Activated naive CD8-positive, alpha-beta T cell treated with anti-CD3 and anti-CD28 coated beads, Interleukin-2, amount 50 U/mL, for 24 hours (primary cell): ENCODE data around the gene RYR3.

Experiments
- ATAC-seq: fragments of 150-1000 bp; cut with Tn5 transposase; one replicate; pipeline ENCODE4 v1.10.0; 2021
- DNase-seq: peaks from one replicate; pipeline ENCODE4 v3.0.0; 2021
- H3K27ac Mint-ChIP-seq: one replicate; pipeline ENCODE4 v1.8.0; 2021; ENCODE audit warnings: mild to moderate bottlenecking, mixed read lengths
- H3K27me3 Mint-ChIP-seq: one replicate; pipeline ENCODE4 v1.8.0; 2021; ENCODE audit warnings: mixed read lengths
- H3K36me3 Mint-ChIP-seq: one replicate; pipeline ENCODE4 v1.8.0; 2021; ENCODE audit warnings: low read depth, mixed read lengths
- H3K4me1 Mint-ChIP-seq: one replicate; pipeline ENCODE4 v1.8.0; 2021; ENCODE audit warnings: mixed read lengths
- H3K4me3 Mint-ChIP-seq: one replicate; pipeline ENCODE4 v1.8.0; 2021; ENCODE audit warnings: mild to moderate bottlenecking, moderate library complexity, mixed read lengths
- H3K9me3 Mint-ChIP-seq: one replicate; pipeline ENCODE4 v1.8.0; 2021; ENCODE audit warnings: mixed read lengths

The RYR3 gene

GRCh38 chr15:33882921-33883320 is 572.2 kb downstream of the RYR3 start:
- Mint-ChIP-seq H3K27me3 (no peaks in the 10 kb centered on the region), H3K4me3 (no peak overlapping the region), H3K36me3 (peaks cover 4% of the 10 kb centered on the region), H3K9me3 (peaks cover 7% of the 10 kb centered on the region), H3K4me1 (no peaks in the 10 kb centered on the region), H3K27ac (no peak overlapping the region)
- ATAC-seq = no peak
- no peak for DNase-seq

- Mint-ChIP-seq H3K4me1 (no peaks in the 10 kb centered on the region), H3K9me3 (peaks cover 7% of the 10 kb centered on the region), H3K27ac (no peak overlapping the region), H3K4me3 (no peak overlapping the region), H3K27me3 (no peaks in the 10 kb centered on the region), H3K36me3 (peaks cover 4% of the 10 kb centered on the region)
- DNase-seq (no peak), ATAC-seq (no peak)
Observed at GRCh38 chr15:33888176-33888575, 577.4 kb downstream of the RYR3 start.

- Mint-ChIP-seq H3K27me3 (no peaks in the 10 kb centered on the region), H3K4me3 (no peak overlapping the region), H3K9me3 (no peaks in the 10 kb centered on the region), H3K27ac (no peak overlapping the region), H3K36me3 (no peaks in the 10 kb centered on the region), H3K4me1 (no peaks in the 10 kb centered on the region)
- no peak for ATAC-seq
- DNase-seq = no peak
Observed at GRCh38 chr15:33894193-33894592, 583.4 kb downstream of the RYR3 start.

- no peaks in the 10 kb centered on the region for H3K27me3 Mint-ChIP-seq
- peaks cover 2% of the 10 kb centered on the region for H3K36me3 Mint-ChIP-seq
- ATAC-seq (no peak), DNase-seq (no peak)
- no peak overlapping the region for H3K27ac Mint-ChIP-seq
- no peak overlapping the region for H3K4me3 Mint-ChIP-seq
- H3K9me3 Mint-ChIP-seq = no peaks in the 10 kb centered on the region
- H3K4me1 Mint-ChIP-seq = no peaks in the 10 kb centered on the region
Observed at GRCh38 chr15:33902043-33902442, 591.3 kb downstream of the RYR3 start.

GRCh38 chr15:33903661-33904060 is 592.9 kb downstream of the RYR3 start:
- H3K4me1 Mint-ChIP-seq = no peaks in the 10 kb centered on the region
- H3K36me3 Mint-ChIP-seq = peaks cover 2% of the 10 kb centered on the region
- no peaks in the 10 kb centered on the region for H3K27me3 Mint-ChIP-seq
- ATAC-seq = no peak
- no peak for DNase-seq
- H3K4me3 Mint-ChIP-seq = no peak overlapping the region
- H3K9me3 Mint-ChIP-seq = no peaks in the 10 kb centered on the region
- H3K27ac Mint-ChIP-seq = no peak overlapping the region

GRCh38 chr15:33907326-33907725 is 596.6 kb downstream of the RYR3 start:
- no peak overlapping the region for H3K27ac Mint-ChIP-seq
- no peak for ATAC-seq
- peaks cover 2% of the 10 kb centered on the region for H3K36me3 Mint-ChIP-seq
- H3K4me3 Mint-ChIP-seq = no peak overlapping the region
- H3K27me3 Mint-ChIP-seq = no peaks in the 10 kb centered on the region
- DNase-seq = no peak
- H3K4me1 Mint-ChIP-seq = no peaks in the 10 kb centered on the region
- H3K9me3 Mint-ChIP-seq = no peaks in the 10 kb centered on the region

GRCh38 chr15:33908406-33908805 is 597.6 kb downstream of the RYR3 start:
- H3K4me1 Mint-ChIP-seq = peaks cover 1% of the 10 kb centered on the region
- H3K27me3 Mint-ChIP-seq = no peaks in the 10 kb centered on the region
- no peaks in the 10 kb centered on the region for H3K9me3 Mint-ChIP-seq
- peaks cover 2% of the 10 kb centered on the region for H3K36me3 Mint-ChIP-seq
- no peak overlapping the region for H3K4me3 Mint-ChIP-seq
- ATAC-seq = no peak
- H3K27ac Mint-ChIP-seq = no peak overlapping the region
- DNase-seq = no peak

GRCh38 chr15:33910741-33911140 is 600.0 kb downstream of the RYR3 start:
- Mint-ChIP-seq H3K27me3 (no peaks in the 10 kb centered on the region), H3K4me3 (no peak overlapping the region), H3K9me3 (no peaks in the 10 kb centered on the region), H3K36me3 (no peaks in the 10 kb centered on the region), H3K4me1 (peaks cover 5% of the 10 kb centered on the region), H3K27ac (no peak overlapping the region)
- no peak for DNase-seq
- no peak for ATAC-seq

- ATAC-seq = no peak
- no peak for DNase-seq
- no peaks in the 10 kb centered on the region for H3K27me3 Mint-ChIP-seq
- H3K9me3 Mint-ChIP-seq = no peaks in the 10 kb centered on the region
- peaks cover 5% of the 10 kb centered on the region for H3K4me1 Mint-ChIP-seq
- H3K36me3 Mint-ChIP-seq = no peaks in the 10 kb centered on the region
- H3K27ac Mint-ChIP-seq = no peak overlapping the region
- no peak overlapping the region for H3K4me3 Mint-ChIP-seq
Observed at GRCh38 chr15:33912326-33912725, 601.6 kb downstream of the RYR3 start.

GRCh38 chr15:33913459-33913858 is 602.7 kb downstream of the RYR3 start:
- Mint-ChIP-seq H3K4me3 (no peak overlapping the region), H3K9me3 (no peaks in the 10 kb centered on the region), H3K27ac (no peak overlapping the region), H3K36me3 (no peaks in the 10 kb centered on the region), H3K27me3 (no peaks in the 10 kb centered on the region), H3K4me1 (peaks cover 5% of the 10 kb centered on the region)
- ATAC-seq (no peak), DNase-seq (no peak)
